ENCODE measurements around the gene TMEM233. TPM values are rescaled to one million over a fixed set of nuclear protein-coding genes. Genes with fewer than 3 reads are reported as not detected.

Gene TMEM233
- total RNA-seq, 1 donor from 2014 or later, result 7.2 TPM

GRCh38 chr12:119576118-119576810, 17.3 kb upstream of the TMEM233 start:
- Mint-ChIP-seq H3K9me3 (ENCODE audit: unreplicated experiment) (no peaks in the 10 kb centered on the region), H3K4me1 (ENCODE audit: unreplicated experiment) (peaks cover 9% of the 10 kb centered on the region), H3K36me3 (ENCODE audit: low read depth, unreplicated experiment) (peaks cover 17% of the 10 kb centered on the region), H3K27me3 (ENCODE audit: unreplicated experiment) (peaks cover 2% of the 10 kb centered on the region), H3K27ac (ENCODE audit: unreplicated experiment) (no peak overlapping the region), H3K4me3 (ENCODE audit: unreplicated experiment) (no peak overlapping the region)
- TF ChIP-seq CTCF (IDR thresholded peaks at IDR 0.05; ENCODE audit: unreplicated experiment), result no peak
- no peak for DNase-seq (ENCODE audit: low spot score)

DNA sequence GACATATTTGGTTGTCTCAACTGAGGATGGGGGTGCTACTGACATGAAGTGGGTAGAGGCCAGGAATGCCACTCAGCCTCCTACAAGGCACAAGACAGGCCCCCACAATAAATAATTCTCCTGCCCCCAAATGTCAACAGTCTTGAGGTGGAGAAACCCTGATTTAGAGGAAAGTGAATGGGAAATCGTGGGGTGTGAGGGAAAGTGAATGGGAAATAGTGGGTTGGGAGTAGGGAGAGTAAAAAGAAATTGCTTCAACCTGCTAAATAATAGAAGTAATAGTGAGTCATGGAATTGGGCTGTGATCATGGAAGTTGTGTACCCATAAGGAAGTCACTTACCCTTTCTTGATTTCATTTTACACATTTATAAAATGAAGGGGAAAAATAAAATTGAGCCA, 16.7 kb upstream of the TMEM233 start:
- H3K9me3 Mint-ChIP-seq (ENCODE audit: unreplicated experiment), result no peaks in the 10 kb centered on the region
- H3K4me3 Mint-ChIP-seq (ENCODE audit: unreplicated experiment), result no peak overlapping the region
- peaks cover 17% of the 10 kb centered on the region for H3K36me3 Mint-ChIP-seq (ENCODE audit: low read depth, unreplicated experiment)
- peaks cover 2% of the 10 kb centered on the region for H3K27me3 Mint-ChIP-seq (ENCODE audit: unreplicated experiment)
- TF ChIP-seq CTCF (IDR thresholded peaks at IDR 0.05; ENCODE audit: unreplicated experiment), result no peak
- no peak for DNase-seq (ENCODE audit: low spot score)
- H3K4me1 Mint-ChIP-seq (ENCODE audit: unreplicated experiment), result peaks cover 9% of the 10 kb centered on the region
- H3K27ac Mint-ChIP-seq (ENCODE audit: unreplicated experiment), result no peak overlapping the region

GRCh38 chr12:119578112-119578511, 15.5 kb upstream of the TMEM233 start:
- no peaks in the 10 kb centered on the region for H3K9me3 Mint-ChIP-seq (ENCODE audit: unreplicated experiment)

GRCh38 chr12:119589097-119589496, 4.5 kb upstream of the TMEM233 start:
- no peak for DNase-seq (ENCODE audit: low spot score)
- Mint-ChIP-seq H3K27me3 (ENCODE audit: unreplicated experiment) (peaks cover 6% of the 10 kb centered on the region), H3K9me3 (ENCODE audit: unreplicated experiment) (no peaks in the 10 kb centered on the region), H3K4me1 (ENCODE audit: unreplicated experiment) (peaks cover 32% of the 10 kb centered on the region), H3K27ac (ENCODE audit: unreplicated experiment) (no peak overlapping the region), H3K36me3 (ENCODE audit: low read depth, unreplicated experiment) (peaks cover 13% of the 10 kb centered on the region), H3K4me3 (ENCODE audit: unreplicated experiment) (no peak overlapping the region)
- no peak for TF ChIP-seq CTCF (IDR thresholded peaks at IDR 0.05; ENCODE audit: unreplicated experiment)

More at GRCh38 chr12:119578112-119578511, 15.5 kb upstream of the TMEM233 start:
- peaks cover 9% of the 10 kb centered on the region for H3K36me3 Mint-ChIP-seq (ENCODE audit: low read depth, unreplicated experiment)
- H3K4me3 Mint-ChIP-seq (ENCODE audit: unreplicated experiment), result no peak overlapping the region
- H3K4me1 Mint-ChIP-seq (ENCODE audit: unreplicated experiment), result peaks cover 9% of the 10 kb centered on the region
- DNase-seq (ENCODE audit: low spot score), result no peak
- no peak overlapping the region for H3K27ac Mint-ChIP-seq (ENCODE audit: unreplicated experiment)
- H3K27me3 Mint-ChIP-seq (ENCODE audit: unreplicated experiment), result no peaks in the 10 kb centered on the region
- TF ChIP-seq CTCF (IDR thresholded peaks at IDR 0.05; ENCODE audit: unreplicated experiment), result no peak

GRCh38 chr12:119589634-119590033, 3.9 kb upstream of the TMEM233 start:
- Mint-ChIP-seq H3K4me3 (ENCODE audit: unreplicated experiment) (no peak overlapping the region), H3K27me3 (ENCODE audit: unreplicated experiment) (peaks cover 11% of the 10 kb centered on the region), H3K27ac (ENCODE audit: unreplicated experiment) (no peak overlapping the region), H3K9me3 (ENCODE audit: unreplicated experiment) (no peaks in the 10 kb centered on the region), H3K4me1 (ENCODE audit: unreplicated experiment) (peaks cover 37% of the 10 kb centered on the region), H3K36me3 (ENCODE audit: low read depth, unreplicated experiment) (peaks cover 18% of the 10 kb centered on the region)
- TF ChIP-seq CTCF (IDR thresholded peaks at IDR 0.05; ENCODE audit: unreplicated experiment), result no peak
- no peak for DNase-seq (ENCODE audit: low spot score)
